Stomach (tissue), 4 donors: ENCODE data around the gene AIF1L.

Source experiments
- POLR2AphosphoS5 ChIP-seq, 3 donors: sonication (generic); formaldehyde crosslinking; IDR thresholded peaks; one replicate each; pipeline ENCODE4 v1.6.1; 2016; ENCODE audit warnings: antibody characterized with exemption in 3 of 3
- TF ChIP-seq, protein P1 (sequence below), 7 experiments: fragments of 450-650 bp in 4 of 7; fragments of 200-600 bp in 3 of 7; sonication (generic) in 3 of 7; IDR thresholded peaks; one replicate each; pipeline ENCODE4 v1.5.1; 2016 to 2019; ENCODE audit warnings: antibody characterized with exemption in 7 of 7, control low read depth in 2 of 7, mild to moderate bottlenecking in 1 of 7

DNA sequence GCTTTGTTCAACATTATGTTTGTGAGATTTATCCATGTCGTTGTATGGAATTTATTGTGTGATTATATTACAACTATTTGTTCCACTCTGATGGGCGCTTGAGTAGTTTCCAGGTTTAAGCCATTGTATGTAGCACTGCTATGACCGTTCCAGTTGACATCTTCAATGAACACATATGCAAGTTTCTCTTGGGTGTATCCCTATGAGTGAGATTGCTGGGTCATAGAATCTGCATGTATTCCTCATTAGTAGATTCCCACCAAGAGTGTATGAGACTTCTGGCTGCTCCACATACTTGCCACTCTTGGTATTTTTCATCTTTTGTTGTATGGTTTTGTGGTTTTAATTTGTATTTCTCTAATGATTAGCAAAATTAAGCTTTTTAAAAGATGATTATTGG, 51.9 kb downstream of the AIF1L start:
- TF ChIP-seq, protein P1, sequence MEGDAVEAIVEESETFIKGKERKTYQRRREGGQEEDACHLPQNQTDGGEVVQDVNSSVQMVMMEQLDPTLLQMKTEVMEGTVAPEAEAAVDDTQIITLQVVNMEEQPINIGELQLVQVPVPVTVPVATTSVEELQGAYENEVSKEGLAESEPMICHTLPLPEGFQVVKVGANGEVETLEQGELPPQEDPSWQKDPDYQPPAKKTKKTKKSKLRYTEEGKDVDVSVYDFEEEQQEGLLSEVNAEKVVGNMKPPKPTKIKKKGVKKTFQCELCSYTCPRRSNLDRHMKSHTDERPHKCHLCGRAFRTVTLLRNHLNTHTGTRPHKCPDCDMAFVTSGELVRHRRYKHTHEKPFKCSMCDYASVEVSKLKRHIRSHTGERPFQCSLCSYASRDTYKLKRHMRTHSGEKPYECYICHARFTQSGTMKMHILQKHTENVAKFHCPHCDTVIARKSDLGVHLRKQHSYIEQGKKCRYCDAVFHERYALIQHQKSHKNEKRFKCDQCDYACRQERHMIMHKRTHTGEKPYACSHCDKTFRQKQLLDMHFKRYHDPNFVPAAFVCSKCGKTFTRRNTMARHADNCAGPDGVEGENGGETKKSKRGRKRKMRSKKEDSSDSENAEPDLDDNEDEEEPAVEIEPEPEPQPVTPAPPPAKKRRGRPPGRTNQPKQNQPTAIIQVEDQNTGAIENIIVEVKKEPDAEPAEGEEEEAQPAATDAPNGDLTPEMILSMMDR (IDR thresholded peaks at IDR 0.05) = no peak
- no peak for TF ChIP-seq POLR2AphosphoS5 (IDR thresholded peaks at IDR 0.05)
